ENCODE measurements around the gene LKAAEAR1. TPM values are rescaled to one million over a fixed set of nuclear protein-coding genes. Genes with fewer than 3 reads are reported as not detected.

LKAAEAR1 gene
- total and polyA plus RNA-seq, 9 of the 15 experiments (the other 6 are each of a cell fraction or from before 2014, with no cell fraction given): not detected

- ChIA-PET CTCF (ENCODE audit: low intra/inter-chr PET ratio) (interaction anchor here (0.6 to 1.8 kb wide), 3 partner anchors 20 to 477 kb away, joined by 3 to 9 read pairs (median 3); no protein-coding TSS in a partner anchor), POLR2A (interaction anchor here (0.7 to 1.0 kb wide), 2 partner anchors 9 to 194 kb away, joined by 3 read pairs; no protein-coding TSS in a partner anchor)
- 27% methylated on average over 30 of the region's 33 CpGs for WGBS (ENCODE audit: insufficient coverage, low coverage, missing lambda C conversion rate)
- Histone ChIP-seq H2AFZ (ENCODE audit: low read depth, low read length) (peak overlapping the region; percentile 55; the same call in 1 of the 2 replicates), H3K4me1 (replicated peaks in 1 of 2; ENCODE audit: control insufficient read depth in 2 of 2, insufficient read depth in 2 of 2, low read length in 2 of 2) (peaks cover 21 to 65% of the 10 kb centered on the region in 2 experiments), H3K79me2 (ENCODE audit: control insufficient read depth, insufficient read depth, low read length) (no peaks in the 10 kb centered on the region), H4K20me1 (replicated peaks; ENCODE audit: control insufficient read depth, insufficient read depth, low read length) (no peaks in the 10 kb centered on the region), H3K36me3 (ENCODE audit: control insufficient read depth, insufficient read depth, low read length) (no peaks in the 10 kb centered on the region), H3K9ac (ENCODE audit: insufficient read depth in 1 of 2, low read depth in 2 of 2, low read length in 2 of 2) (peak overlapping the region in 1 of 2 experiments; percentile 44; a peak in 3 of 4 replicates), H3K4me2 (ENCODE audit: insufficient read depth, low read length) (no peak overlapping the region), H3K4me3 (no peak overlapping the region), H3K9me3 (replicated peaks; ENCODE audit: control insufficient read depth, insufficient read depth, low read depth, low read length) (no peaks in the 10 kb centered on the region), H3K27ac (ENCODE audit: extremely low read depth, low read depth, low read length) (no peak overlapping the region; the same call in 2 of the 3 replicates), H3K27me3 (ENCODE audit: control insufficient read depth in 2 of 2, insufficient read depth in 2 of 2, low read length in 2 of 2) (no peaks in the 10 kb centered on the region), H3K9me1 (ENCODE audit: control insufficient read depth, insufficient read depth, low read length) (no peaks in the 10 kb centered on the region)
- DNase-seq (ENCODE audit: extremely low read depth in 1 of 4, low spot score in 3 of 4) (peak; percentile 87 to 91 (median 89)), FAIRE-seq (peak; percentile 91), ATAC-seq (peak; percentile 87)
- intact Hi-C loops (cut with micrococcal nuclease) (no loop called here), in situ Hi-C loops (cut with MboI) (no loop called here)
- no TSS peak for BruUV-seq (replicated peaks)
- TF ChIP-seq BRF1 (IDR thresholded peaks at IDR 0.05; ENCODE audit: borderline replicate concordance, extremely low read depth, insufficient read length) (no peak), USF1 (CRISPR knock-in tag; IDR thresholded peaks at IDR 0.05) (peak; percentile 40; the same call in 1 of the 2 replicates), HDAC1 (IDR thresholded peaks at IDR 0.05) (no peak), NBN (IDR thresholded peaks at IDR 0.05; ENCODE audit: low read depth) (no peak), ZNF134 (CRISPR knock-in tag; conservative IDR thresholded peaks at IDR 0.05) (no peak), RFX5 (IDR thresholded peaks at IDR 0.05; ENCODE audit: low read depth, low read length) (no peak), BHLHE40 (IDR thresholded peaks at IDR 0.05; ENCODE audit: low read length) (peak; percentile 76), VEZF1 (CRISPR knock-in tag; IDR thresholded peaks at IDR 0.05) (peak; percentile 54; the same call in 1 of the 2 replicates), ARHGAP35 (IDR thresholded peaks at IDR 0.05; ENCODE audit: partially characterized antibody) (no peak), GABPB1 (CRISPR knock-in tag; IDR thresholded peaks at IDR 0.05) (no peak), CBX1 (IDR thresholded peaks at IDR 0.05; ENCODE audit: low read depth) (no peak), ELF2 (CRISPR knock-in tag; IDR thresholded peaks at IDR 0.05) (no peak), CBX5 (IDR thresholded peaks at IDR 0.05; ENCODE audit: borderline replicate concordance, low read depth) (no peak), ZFX (CRISPR knock-in tag; IDR thresholded peaks at IDR 0.05) (peak; percentile 54), IRF1 (CRISPR knock-in tag; IDR thresholded peaks at IDR 0.05; ENCODE audit: borderline replicate concordance) (no peak), SNIP1 (IDR thresholded peaks at IDR 0.05; ENCODE audit: low read depth) (no peak), CTCF (IDR thresholded peaks at IDR 0.05 in 2 of 3, conservative IDR thresholded peaks at IDR 0.05 in 1 of 3; ENCODE audit: insufficient read depth in 2 of 3, low read depth in 1 of 3, low read length in 3 of 3) (peak; percentile 90 to 91 (median 91))
These were observed 26.3 kb downstream of the LKAAEAR1 start for GRCh38 chr20:64057628-64058498.

Measured in K562 (cell line).